RPMI8226 (cell line): Measurements from ENCODE around the gene ZNF606.

Experiments
- DNase-seq: peaks from one replicate; pipeline ENCODE4 v3.0.0-alpha.2; 2015

The ZNF606 gene

GRCh38 chr19:58002384-58003173 lies at the start of gene ZNF606:
Gene ZNF606 (minus strand): TSS chr19:58002820. CDS start chr19:58001319, 1,501 bp downstream.
- DNase-seq, result peak; percentile 90

GRCh38 chr19:58052256-58052655 lies 49.6 kb upstream of the ZNF606 start:
- no peak for DNase-seq

GRCh38 chr19:58047672-58048071 lies 45.1 kb upstream of the ZNF606 start:
- no peak for DNase-seq

GRCh38 chr19:58046856-58047255 lies 44.2 kb upstream of the ZNF606 start:
- no peak for DNase-seq

GRCh38 chr19:58045411-58046050 lies 42.9 kb upstream of the ZNF606 start:
- DNase-seq, result no peak

- DNase-seq, result no peak
Measured at GRCh38 chr19:58044886-58045285, 42.3 kb upstream of the ZNF606 start.

GRCh38 chr19:58044391-58044790 lies 41.8 kb upstream of the ZNF606 start:
- no peak for DNase-seq

- DNase-seq, result no peak
Measured at GRCh38 chr19:58042495-58043340, 40.1 kb upstream of the ZNF606 start.

- DNase-seq, result no peak
Measured at GRCh38 chr19:58040751-58041525, 38.3 kb upstream of the ZNF606 start.

GRCh38 chr19:58038688-58039204 lies 36.1 kb upstream of the ZNF606 start:
- DNase-seq, result no peak

- no peak for DNase-seq
Measured at GRCh38 chr19:58037927-58038687, 35.5 kb upstream of the ZNF606 start.

GRCh38 chr19:58035863-58036262 lies 33.2 kb upstream of the ZNF606 start:
- no peak for DNase-seq

GRCh38 chr19:58034477-58034793 lies 31.8 kb upstream of the ZNF606 start:
- DNase-seq, result no peak

GRCh38 chr19:58033741-58034476 lies 31.3 kb upstream of the ZNF606 start, which contains the start of gene ZSCAN1:
Gene ZSCAN1 (plus strand): TSS chr19:58034025. CDS start chr19:58037837, 3,812 bp downstream.
- DNase-seq, result no peak

GRCh38 chr19:58024661-58025060 lies 22.0 kb upstream of the ZNF606 start:
- no peak for DNase-seq

GRCh38 chr19:58022283-58022660 lies 19.7 kb upstream of the ZNF606 start:
- no peak for DNase-seq

GRCh38 chr19:58021541-58022282 lies 19.1 kb upstream of the ZNF606 start:
- peak; percentile 51 for DNase-seq

GRCh38 chr19:58020129-58020528 lies 17.5 kb upstream of the ZNF606 start:
- no peak for DNase-seq

GRCh38 chr19:58014141-58014540 lies 11.5 kb upstream of the ZNF606 start:
- no peak for DNase-seq

- DNase-seq, result no peak
Measured at GRCh38 chr19:58010507-58010906, 7.9 kb upstream of the ZNF606 start.
